PFSK-1 (cell line): ENCODE data around the gene CCL17.

Source experiments
- FOXP2 ChIP-seq: optimal IDR thresholded peaks from 2 replicates; pipeline ENCODE3; 2011; ENCODE audit warnings: borderline replicate concordance, control low read depth, inconsistent platforms; ENCODE audit not compliant: insufficient read depth; ENCODE audit errors: extremely low read length, extremely low read depth
- POLR2AphosphoS5 ChIP-seq: IDR thresholded peaks from 2 replicates; pipeline ENCODE4 v1.6.1; 2012; ENCODE audit warnings: low read depth, mild to moderate bottlenecking, control low read depth, low read length, moderate library complexity
- REST ChIP-seq, 2 experiments: IDR thresholded peaks; 2 replicates each; pipeline versions ENCODE4 v1.6.1 to v1.8.0; 2011 to 2012; ENCODE audit warnings: low read depth in 2 of 2, low read length in 2 of 2, control low read depth in 1 of 2, inconsistent platforms in 1 of 2, mild to moderate bottlenecking in 1 of 2, moderate library complexity in 1 of 2; ENCODE audit not compliant: insufficient read depth in 1 of 2
- SIN3A ChIP-seq: IDR thresholded peaks from 2 replicates; pipeline ENCODE4 v1.6.1; 2012; ENCODE audit warnings: mild to moderate bottlenecking, low read length, moderate library complexity, borderline replicate concordance; ENCODE audit not compliant: insufficient read depth
- TAF1 ChIP-seq: IDR thresholded peaks from 2 replicates; pipeline ENCODE4 v1.6.1; 2012; ENCODE audit warnings: low read length, control low read depth, borderline replicate concordance; ENCODE audit not compliant: insufficient read depth

The CCL17 gene

DNA sequence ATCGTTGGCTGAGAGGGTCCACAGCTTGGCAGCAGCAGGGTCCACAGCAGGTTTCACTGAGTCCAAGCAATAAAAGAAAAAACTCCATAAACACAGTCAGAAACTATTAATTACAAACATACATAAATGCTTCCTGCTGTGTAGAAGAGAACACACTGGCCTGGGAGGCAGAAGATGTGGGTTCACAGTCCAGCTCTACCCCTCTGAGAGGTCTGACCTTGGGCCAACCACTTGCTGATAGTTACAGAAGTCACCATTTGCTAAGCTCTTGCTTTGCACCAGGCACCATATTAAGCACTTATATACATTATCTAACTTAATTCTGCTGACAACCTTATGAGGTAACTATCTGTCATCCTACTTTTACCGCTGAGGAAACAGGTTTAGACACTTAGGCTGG is 27.9 kb downstream of the CCL17 start:
- TF ChIP-seq REST (IDR thresholded peaks at IDR 0.05; ENCODE audit: insufficient read depth in 1 of 2, low read depth in 2 of 2, low read length in 2 of 2) (no peak), SIN3A (no peak), POLR2AphosphoS5 (no peak), FOXP2 (no peak), TAF1 (no peak)

GRCh38 chr16:57432989-57433388 is 28.4 kb downstream of the CCL17 start:
- TF ChIP-seq TAF1 (no peak), SIN3A (no peak), POLR2AphosphoS5 (no peak), REST (IDR thresholded peaks at IDR 0.05; ENCODE audit: insufficient read depth in 1 of 2, low read depth in 2 of 2, low read length in 2 of 2) (no peak), FOXP2 (no peak)

GRCh38 chr16:57434003-57434402 is 29.4 kb downstream of the CCL17 start:
- TF ChIP-seq FOXP2 (no peak), SIN3A (no peak), REST (IDR thresholded peaks at IDR 0.05; ENCODE audit: insufficient read depth in 1 of 2, low read depth in 2 of 2, low read length in 2 of 2) (no peak), TAF1 (no peak), POLR2AphosphoS5 (no peak)

DNA sequence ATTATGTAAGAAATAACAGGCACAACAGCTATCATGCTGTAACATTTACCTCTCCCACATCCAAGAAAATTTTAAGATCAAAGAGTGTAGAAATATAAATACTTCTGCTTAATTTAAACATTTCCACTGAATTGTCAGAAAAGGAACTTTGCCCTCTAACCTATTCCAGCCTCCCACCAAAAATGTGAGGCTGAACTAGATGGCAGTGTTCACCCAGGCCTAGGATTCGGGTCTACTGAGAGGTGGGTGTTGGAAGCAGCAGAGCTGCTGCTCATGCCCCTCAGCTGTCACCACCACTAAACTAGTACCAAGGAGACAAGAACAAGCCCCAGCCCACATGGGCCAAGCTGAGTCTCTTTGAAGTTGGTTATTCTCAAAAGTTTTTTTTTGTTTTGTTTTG is 31.3 kb downstream of the CCL17 start:
- TF ChIP-seq SIN3A (no peak), REST (IDR thresholded peaks at IDR 0.05; ENCODE audit: insufficient read depth in 1 of 2, low read depth in 2 of 2, low read length in 2 of 2) (no peak), TAF1 (no peak), FOXP2 (no peak), POLR2AphosphoS5 (no peak)

GRCh38 chr16:57444711-57445110 is 40.1 kb downstream of the CCL17 start:
- TF ChIP-seq FOXP2 (no peak), POLR2AphosphoS5 (no peak), REST (IDR thresholded peaks at IDR 0.05; ENCODE audit: insufficient read depth in 1 of 2, low read depth in 2 of 2, low read length in 2 of 2) (no peak), SIN3A (no peak), TAF1 (no peak)
